Measurements from ENCODE around the gene RNF4.

DNA sequence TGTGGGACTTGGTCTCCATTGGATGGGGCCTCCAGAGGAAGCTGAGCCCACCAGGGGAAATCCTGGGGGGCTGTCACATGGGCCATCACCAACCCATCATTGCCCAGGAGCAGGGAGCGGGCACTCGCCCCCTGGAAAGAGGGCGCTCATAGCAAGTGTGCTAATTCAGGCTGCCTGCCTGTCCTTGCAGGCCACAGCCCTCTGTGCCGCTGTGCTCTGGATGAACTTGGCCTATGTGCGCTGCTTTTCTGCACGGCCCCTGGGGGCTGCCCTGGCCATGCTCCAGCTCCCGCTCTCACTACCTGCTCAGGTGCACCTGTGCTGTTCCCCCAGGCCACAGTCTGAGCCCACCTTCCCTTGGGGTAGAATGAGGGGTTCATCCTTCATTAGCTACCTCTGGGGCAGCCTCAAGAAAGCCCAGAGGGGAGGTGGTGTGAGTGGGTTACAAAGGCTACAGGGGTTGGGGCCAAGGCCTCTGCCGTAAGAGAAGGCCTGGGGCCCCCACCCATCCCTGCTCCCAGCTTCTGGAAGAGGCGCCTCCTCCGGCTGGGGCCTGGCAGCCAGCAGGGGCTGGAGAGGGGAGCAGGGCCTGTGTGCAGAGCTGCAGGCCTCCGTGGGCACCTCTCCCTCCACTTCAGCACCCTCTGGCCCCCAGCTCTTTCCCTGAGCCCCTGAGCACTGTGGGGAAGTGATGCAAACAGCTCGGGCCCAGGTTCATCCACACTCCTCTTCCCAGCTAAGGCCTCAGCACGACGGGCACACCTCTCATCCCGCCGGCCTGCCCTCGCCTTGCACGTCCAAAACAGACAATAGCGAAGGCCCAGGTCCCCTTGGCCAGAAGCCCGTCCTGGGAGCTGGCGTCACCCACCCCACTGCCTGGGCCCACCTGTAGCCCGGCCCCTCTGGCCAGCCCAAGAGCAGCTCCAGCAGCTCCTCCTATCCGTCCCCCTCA lies 41.2 kb upstream of the RNF4 start:
- TF ChIP-seq RARB (CRISPR knock-in tag; IDR thresholded peaks at IDR 0.05) (no peak), ZFP3 (CRISPR knock-in tag; IDR thresholded peaks at IDR 0.05) (no peak), ISL1 (CRISPR knock-in tag; IDR thresholded peaks at IDR 0.05) (no peak), GLIS3 (CRISPR knock-in tag; IDR thresholded peaks at IDR 0.05) (no peak), SNAI2 (CRISPR knock-in tag; IDR thresholded peaks at IDR 0.05) (no peak)
- TF ChIP-seq, protein P1, sequence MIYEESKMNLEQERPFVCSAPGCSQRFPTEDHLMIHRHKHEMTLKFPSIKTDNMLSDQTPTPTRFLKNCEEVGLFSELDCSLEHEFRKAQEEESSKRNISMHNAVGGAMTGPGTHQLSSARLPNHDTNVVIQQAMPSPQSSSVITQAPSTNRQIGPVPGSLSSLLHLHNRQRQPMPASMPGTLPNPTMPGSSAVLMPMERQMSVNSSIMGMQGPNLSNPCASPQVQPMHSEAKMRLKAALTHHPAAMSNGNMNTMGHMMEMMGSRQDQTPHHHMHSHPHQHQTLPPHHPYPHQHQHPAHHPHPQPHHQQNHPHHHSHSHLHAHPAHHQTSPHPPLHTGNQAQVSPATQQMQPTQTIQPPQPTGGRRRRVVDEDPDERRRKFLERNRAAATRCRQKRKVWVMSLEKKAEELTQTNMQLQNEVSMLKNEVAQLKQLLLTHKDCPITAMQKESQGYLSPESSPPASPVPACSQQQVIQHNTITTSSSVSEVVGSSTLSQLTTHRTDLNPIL (CRISPR knock-in tag; IDR thresholded peaks at IDR 0.05; ENCODE audit: low read depth) = no peak
- TF ChIP-seq, protein P2, sequence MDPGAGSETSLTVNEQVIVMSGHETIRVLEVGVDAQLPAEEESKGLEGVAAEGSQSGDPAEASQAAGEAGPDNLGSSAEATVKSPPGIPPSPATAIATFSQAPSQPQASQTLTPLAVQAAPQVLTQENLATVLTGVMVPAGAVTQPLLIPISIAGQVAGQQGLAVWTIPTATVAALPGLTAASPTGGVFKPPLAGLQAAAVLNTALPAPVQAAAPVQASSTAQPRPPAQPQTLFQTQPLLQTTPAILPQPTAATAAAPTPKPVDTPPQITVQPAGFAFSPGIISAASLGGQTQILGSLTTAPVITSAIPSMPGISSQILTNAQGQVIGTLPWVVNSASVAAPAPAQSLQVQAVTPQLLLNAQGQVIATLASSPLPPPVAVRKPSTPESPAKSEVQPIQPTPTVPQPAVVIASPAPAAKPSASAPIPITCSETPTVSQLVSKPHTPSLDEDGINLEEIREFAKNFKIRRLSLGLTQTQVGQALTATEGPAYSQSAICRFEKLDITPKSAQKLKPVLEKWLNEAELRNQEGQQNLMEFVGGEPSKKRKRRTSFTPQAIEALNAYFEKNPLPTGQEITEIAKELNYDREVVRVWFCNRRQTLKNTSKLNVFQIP (CRISPR knock-in tag; IDR thresholded peaks at IDR 0.05; ENCODE audit: borderline replicate concordance, low read depth) = no peak
- TF ChIP-seq, protein P3, sequence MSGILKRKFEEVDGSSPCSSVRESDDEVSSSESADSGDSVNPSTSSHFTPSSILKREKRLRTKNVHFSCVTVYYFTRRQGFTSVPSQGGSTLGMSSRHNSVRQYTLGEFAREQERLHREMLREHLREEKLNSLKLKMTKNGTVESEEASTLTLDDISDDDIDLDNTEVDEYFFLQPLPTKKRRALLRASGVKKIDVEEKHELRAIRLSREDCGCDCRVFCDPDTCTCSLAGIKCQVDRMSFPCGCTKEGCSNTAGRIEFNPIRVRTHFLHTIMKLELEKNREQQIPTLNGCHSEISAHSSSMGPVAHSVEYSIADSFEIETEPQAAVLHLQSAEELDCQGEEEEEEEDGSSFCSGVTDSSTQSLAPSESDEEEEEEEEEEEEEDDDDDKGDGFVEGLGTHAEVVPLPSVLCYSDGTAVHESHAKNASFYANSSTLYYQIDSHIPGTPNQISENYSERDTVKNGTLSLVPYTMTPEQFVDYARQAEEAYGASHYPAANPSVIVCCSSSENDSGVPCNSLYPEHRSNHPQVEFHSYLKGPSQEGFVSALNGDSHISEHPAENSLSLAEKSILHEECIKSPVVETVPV (CRISPR knock-in tag; IDR thresholded peaks at IDR 0.05) = no peak
- TF ChIP-seq, protein P4, sequence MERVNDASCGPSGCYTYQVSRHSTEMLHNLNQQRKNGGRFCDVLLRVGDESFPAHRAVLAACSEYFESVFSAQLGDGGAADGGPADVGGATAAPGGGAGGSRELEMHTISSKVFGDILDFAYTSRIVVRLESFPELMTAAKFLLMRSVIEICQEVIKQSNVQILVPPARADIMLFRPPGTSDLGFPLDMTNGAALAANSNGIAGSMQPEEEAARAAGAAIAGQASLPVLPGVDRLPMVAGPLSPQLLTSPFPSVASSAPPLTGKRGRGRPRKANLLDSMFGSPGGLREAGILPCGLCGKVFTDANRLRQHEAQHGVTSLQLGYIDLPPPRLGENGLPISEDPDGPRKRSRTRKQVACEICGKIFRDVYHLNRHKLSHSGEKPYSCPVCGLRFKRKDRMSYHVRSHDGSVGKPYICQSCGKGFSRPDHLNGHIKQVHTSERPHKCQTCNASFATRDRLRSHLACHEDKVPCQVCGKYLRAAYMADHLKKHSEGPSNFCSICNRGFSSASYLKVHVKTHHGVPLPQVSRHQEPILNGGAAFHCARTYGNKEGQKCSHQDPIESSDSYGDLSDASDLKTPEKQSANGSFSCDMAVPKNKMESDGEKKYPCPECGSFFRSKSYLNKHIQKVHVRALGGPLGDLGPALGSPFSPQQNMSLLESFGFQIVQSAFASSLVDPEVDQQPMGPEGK (CRISPR knock-in tag; IDR thresholded peaks at IDR 0.05; ENCODE audit: borderline replicate concordance) = no peak

Measured in SK-N-SH treated with all-trans-retinoic acid at 6 μM for 48 hours (cell line).